H9 (cell line): ENCODE data around the gene KEL. TPM values are rescaled to one million over a fixed set of nuclear protein-coding genes. Genes with fewer than 3 reads are reported as not detected.

ENCODE experiments used
- DNase-seq: peaks from one replicate; pipeline ENCODE4 v3.0.0-alpha.2; 2017
- H2AFZ ChIP-seq: one replicate; pipeline ENCODE4 v1.6.1; 2013; ENCODE audit warnings: mild to moderate bottlenecking, low read length, control low read depth, moderate library complexity
- H2AK5ac ChIP-seq: 2 replicates; pipeline ENCODE4 v1.6.1; 2013; ENCODE audit warnings: low read length, control low read depth, mixed read lengths; ENCODE audit not compliant: insufficient read length
- H2BK120ac ChIP-seq: one replicate; pipeline ENCODE4 v1.6.1; 2013; ENCODE audit warnings: low read depth, mild to moderate bottlenecking, low read length, control low read depth, inconsistent platforms; ENCODE audit not compliant: poor library complexity, severe bottlenecking
- H2BK12ac ChIP-seq: 2 replicates; pipeline ENCODE4 v1.6.1; 2013; ENCODE audit warnings: low read length, control low read depth, mixed read lengths, low read depth; ENCODE audit not compliant: insufficient read length
- H2BK15ac ChIP-seq: 2 replicates; pipeline ENCODE4 v1.6.1; 2013; ENCODE audit warnings: low read depth, low read length, control low read depth
- H2BK20ac ChIP-seq: one replicate; pipeline ENCODE4 v1.6.1; 2013; ENCODE audit warnings: low read depth, mild to moderate bottlenecking, low read length, control low read depth, inconsistent platforms; ENCODE audit not compliant: poor library complexity, severe bottlenecking
- H2BK5ac ChIP-seq: 2 replicates; pipeline ENCODE4 v1.6.1; 2013; ENCODE audit warnings: low read length, control low read depth, mixed read lengths; ENCODE audit not compliant: insufficient read length
- H3K14ac ChIP-seq: 2 replicates; pipeline ENCODE4 v1.6.1; 2013; ENCODE audit warnings: low read length, control low read depth; ENCODE audit not compliant: insufficient read depth
- H3K18ac ChIP-seq: 2 replicates; pipeline ENCODE4 v1.6.1; 2013; ENCODE audit warnings: low read depth, mild to moderate bottlenecking, mixed read lengths, low read length, control low read depth; ENCODE audit not compliant: insufficient read length
- H3K23ac ChIP-seq: 2 replicates; pipeline ENCODE4 v1.6.1; 2013; ENCODE audit warnings: low read length, control low read depth, mixed read lengths, low read depth; ENCODE audit not compliant: insufficient read length
- H3K23me2 ChIP-seq: 2 replicates; pipeline ENCODE4 v1.6.1; 2013; ENCODE audit warnings: low read depth, mild to moderate bottlenecking, mixed read lengths, low read length, control low read depth; ENCODE audit not compliant: insufficient read length, poor library complexity, severe bottlenecking
- H3K27ac ChIP-seq: 2 replicates; pipeline ENCODE4 v1.5.1; 2013; ENCODE audit warnings: low read length, control low read depth, mixed read lengths, low read depth; ENCODE audit not compliant: insufficient read length
- H3K27me3 ChIP-seq: 2 replicates; pipeline ENCODE4 v1.6.1; 2013; ENCODE audit warnings: low read length, control low read depth, inconsistent platforms; ENCODE audit not compliant: insufficient read depth
- H3K4ac ChIP-seq: 2 replicates; pipeline ENCODE4 v1.6.1; 2013; ENCODE audit warnings: low read depth, mild to moderate bottlenecking, control low read depth, inconsistent platforms, low read length, moderate library complexity
- H3K4me1 ChIP-seq: 2 replicates; pipeline ENCODE4 v1.6.1; 2013; ENCODE audit warnings: low read length, control low read depth, inconsistent platforms; ENCODE audit not compliant: insufficient read depth
- H3K4me2 ChIP-seq: 2 replicates; pipeline ENCODE4 v1.6.1; 2013; ENCODE audit warnings: low read length, control low read depth, mixed read lengths; ENCODE audit not compliant: insufficient read length, insufficient read depth
- H3K56ac ChIP-seq: 2 replicates; pipeline ENCODE4 v1.6.1; 2013; ENCODE audit warnings: low read depth, mild to moderate bottlenecking, mixed read lengths, low read length, control low read depth; ENCODE audit not compliant: insufficient read length
- H3K79me1 ChIP-seq: 2 replicates; pipeline ENCODE4 v1.6.1; 2013; ENCODE audit warnings: low read depth, mild to moderate bottlenecking, moderate library complexity, low read length, control low read depth, inconsistent platforms; ENCODE audit not compliant: insufficient read depth, poor library complexity, severe bottlenecking
- H3K79me2 ChIP-seq: 2 replicates; pipeline ENCODE4 v1.6.1; 2013; ENCODE audit warnings: low read length, control low read depth, inconsistent platforms; ENCODE audit not compliant: insufficient read depth
- H3K9ac ChIP-seq: 2 replicates; pipeline ENCODE4 v1.6.1; 2013; ENCODE audit warnings: low read length, control low read depth, mixed read lengths; ENCODE audit not compliant: insufficient read length; ENCODE audit errors: extremely low read depth
- H3K9me3 ChIP-seq: one replicate; pipeline ENCODE4 v1.6.1; 2013; ENCODE audit warnings: low read depth, low read length, inconsistent platforms; ENCODE audit not compliant: control insufficient read depth
- H3T11ph ChIP-seq: one replicate; pipeline ENCODE4 v1.6.1; 2013; ENCODE audit warnings: mild to moderate bottlenecking, low read length, control low read depth, inconsistent platforms
- H4K20me1 ChIP-seq: one replicate; pipeline ENCODE4 v1.6.1; 2013; ENCODE audit not compliant: control insufficient read depth, insufficient read length, insufficient read depth
- H4K5ac ChIP-seq: 2 replicates; pipeline ENCODE4 v1.6.1; 2013; ENCODE audit warnings: low read depth, mild to moderate bottlenecking, mixed read lengths, low read length, control low read depth; ENCODE audit not compliant: insufficient read length
- H4K8ac ChIP-seq: replicated peaks from 2 replicates; pipeline ENCODE4 v1.6.1; 2013; ENCODE audit warnings: low read length, control low read depth, mixed read lengths, low read depth; ENCODE audit not compliant: insufficient read length
- H4K91ac ChIP-seq: 2 replicates; pipeline ENCODE4 v1.6.1; 2013; ENCODE audit warnings: low read depth, mild to moderate bottlenecking, moderate library complexity, mixed read lengths, low read length, control low read depth; ENCODE audit not compliant: insufficient read length
- H3K27ac Mint-ChIP-seq, 3 experiments: 2 replicates in 2 of 3; 3 replicates in 1 of 3; pipeline ENCODE4 v1.8.0; 2020 to 2021; ENCODE audit warnings: mixed read lengths in 3 of 3, mild to moderate bottlenecking in 1 of 3, moderate library complexity in 1 of 3
- H3K27me3 Mint-ChIP-seq: 2 replicates; pipeline ENCODE4 v1.8.0; 2021; ENCODE audit warnings: low read depth, mild to moderate bottlenecking, moderate library complexity, mixed read lengths
- H3K36me3 Mint-ChIP-seq, 3 experiments: 2 replicates in 2 of 3; 3 replicates in 1 of 3; pipeline ENCODE4 v1.8.0; 2020 to 2021; ENCODE audit warnings: low read depth in 3 of 3, mixed read lengths in 3 of 3; ENCODE audit not compliant: insufficient read depth in 1 of 3
- H3K4me1 Mint-ChIP-seq, 2 experiments: 2 replicates each; pipeline ENCODE4 v1.8.0; 2020; ENCODE audit warnings: mixed read lengths in 2 of 2
- H3K4me3 Mint-ChIP-seq, 2 experiments: 2 replicates in 1 of 2; 3 replicates in 1 of 2; pipeline ENCODE4 v1.8.0; 2020 to 2021; ENCODE audit warnings: mild to moderate bottlenecking in 2 of 2, mixed read lengths in 2 of 2, moderate library complexity in 1 of 2
- H3K9me3 Mint-ChIP-seq, 2 experiments: 2 replicates in 1 of 2; 3 replicates in 1 of 2; pipeline ENCODE4 v1.8.0; 2020; ENCODE audit warnings: mild to moderate bottlenecking in 2 of 2, mixed read lengths in 2 of 2, moderate library complexity in 1 of 2
- CTCF ChIP-seq: fragments of 200-600 bp; sonication (generic); conservative IDR thresholded peaks from 3 replicates; pipeline ENCODE4 v1.8.0; 2021; ENCODE audit warnings: antibody characterized with exemption, mild to moderate bottlenecking
- WGBS: extraction: QIAGEN DNeasy Blood & Tissue Kit; methylation state at CpG from one replicate; pipeline ENCODE4 v1.1.7; 2013; ENCODE audit warnings: missing lambda C conversion rate, low lambda C conversion rate, mixed read lengths; ENCODE audit not compliant: insufficient read length; ENCODE audit errors: extremely low coverage; 5-methylcytosine and 5-hydroxymethylcytosine counted together
- total RNA-seq: library from RNA; stranded (reverse); gene quantifications from 2 replicates; pipeline ENCODE4 v1.2.1, GENCODE V29; 2021

KEL gene
- total RNA-seq, 1 experiment from 2014 or later = 1.5 TPM

GRCh38 chr7:142960955-142961512 is 1.1 kb downstream of the KEL start:
- H3K27ac Mint-ChIP-seq = no peak overlapping the region
- no peak overlapping the region for H3K56ac ChIP-seq

More at GRCh38 chr7:142960955-142961512, 1.1 kb downstream of the KEL start:
- peaks cover 41 to 53% of the 10 kb centered on the region in 2 experiments for H3K4me1 Mint-ChIP-seq
- H3K36me3 Mint-ChIP-seq = peaks cover 2 to 12% (median 2%) of the 10 kb centered on the region in 3 experiments; a peak in 5 of 7 replicates
- Histone ChIP-seq H3K18ac (no peak overlapping the region), H2AK5ac (no peak overlapping the region), H3K4me2 (no peak overlapping the region), H4K5ac (no peak overlapping the region), H4K20me1 (no peaks in the 10 kb centered on the region), H3K23ac (no peak overlapping the region), H3K79me2 (no peaks in the 10 kb centered on the region), H4K91ac (no peak overlapping the region), H3K9me3 (no peaks in the 10 kb centered on the region), H2AFZ (no peak overlapping the region), H2BK5ac (no peak overlapping the region), H3T11ph (no peak overlapping the region), H3K4ac (no peak overlapping the region), H3K27ac (no peak overlapping the region), H3K27me3 (no peaks in the 10 kb centered on the region), H4K8ac (no peak overlapping the region), H3K9ac (no peak overlapping the region), H2BK120ac (no peak overlapping the region), H3K79me1 (no peaks in the 10 kb centered on the region), H2BK15ac (no peak overlapping the region), H3K23me2 (no peaks in the 10 kb centered on the region), H3K14ac (no peak overlapping the region), H2BK12ac (no peak overlapping the region), H3K4me1 (peaks cover 7% of the 10 kb centered on the region; the same call in 1 of the 2 replicates), H2BK20ac (no peak overlapping the region)
- no CpG with 5 or more reads among the region's 5 CpGs for WGBS
- DNase-seq = no peak
- peaks cover under 1 to 4% of the 10 kb centered on the region in 2 experiments for H3K9me3 Mint-ChIP-seq
- H3K27me3 Mint-ChIP-seq = peaks cover 6% of the 10 kb centered on the region
- H3K4me3 Mint-ChIP-seq = no peak overlapping the region; a peak in 1 of 5 replicates
- peak; percentile 52; the same call in 2 of the 3 replicates for TF ChIP-seq CTCF
